Stimulated activated naive B cell treated with anti-CD40 and anti-IgM and Interleukin-4, amounts not matched to agents 10 μg/mL and 1 μg/mL and 100 μg/mL, for 72 hours (primary cell): ENCODE results near the gene ERBB4.

Source experiments
- ATAC-seq, 2 donors: fragments of 150-1000 bp; cut with Tn5 transposase; replicated peaks; 2 replicates each; pipeline ENCODE4 v1.10.0; 2021; ENCODE audit warnings: moderate library complexity in 1 of 2
- DNase-seq: peaks from one replicate; pipeline ENCODE4 v3.0.0; 2021
- H3K27ac Mint-ChIP-seq: one replicate; pipeline ENCODE4 v1.8.0; 2022; ENCODE audit warnings: mild to moderate bottlenecking, mixed read lengths
- H3K27me3 Mint-ChIP-seq, 2 donors: one replicate each; pipeline ENCODE4 v1.8.0; 2022; ENCODE audit warnings: mixed read lengths in 2 of 2
- H3K36me3 Mint-ChIP-seq, 2 donors: one replicate each; pipeline ENCODE4 v1.8.0; 2022; ENCODE audit warnings: mixed read lengths in 2 of 2, mild to moderate bottlenecking in 1 of 2
- H3K4me1 Mint-ChIP-seq, 2 donors: one replicate each; pipeline ENCODE4 v1.8.0; 2022; ENCODE audit warnings: mixed read lengths in 2 of 2, mild to moderate bottlenecking in 1 of 2
- H3K4me3 Mint-ChIP-seq, 2 donors: one replicate each; pipeline ENCODE4 v1.8.0; 2022; ENCODE audit warnings: mild to moderate bottlenecking in 2 of 2, mixed read lengths in 2 of 2, moderate library complexity in 1 of 2
- H3K9me3 Mint-ChIP-seq, 2 donors: one replicate each; pipeline ENCODE4 v1.8.0; 2022; ENCODE audit warnings: mixed read lengths in 2 of 2, mild to moderate bottlenecking in 1 of 2

The ERBB4 gene

GRCh38 chr2:212146416-212146815 is 392.2 kb downstream of the ERBB4 start:
- no peak overlapping the region for H3K4me3 Mint-ChIP-seq
- H3K27ac Mint-ChIP-seq = no peak overlapping the region
- no peaks in the 10 kb centered on the region for H3K4me1 Mint-ChIP-seq
- H3K36me3 Mint-ChIP-seq = no peaks in the 10 kb centered on the region
- no peaks in the 10 kb centered on the region for H3K27me3 Mint-ChIP-seq
- peaks cover 0 to 2% of the 10 kb centered on the region in 2 donors for H3K9me3 Mint-ChIP-seq
- no peak for ATAC-seq
- DNase-seq = no peak

- Mint-ChIP-seq H3K27ac (no peak overlapping the region), H3K9me3 (peaks cover 0 to 2% of the 10 kb centered on the region in 2 donors)
Observed at GRCh38 chr2:212145121-212145520, 393.5 kb downstream of the ERBB4 start.

DNA sequence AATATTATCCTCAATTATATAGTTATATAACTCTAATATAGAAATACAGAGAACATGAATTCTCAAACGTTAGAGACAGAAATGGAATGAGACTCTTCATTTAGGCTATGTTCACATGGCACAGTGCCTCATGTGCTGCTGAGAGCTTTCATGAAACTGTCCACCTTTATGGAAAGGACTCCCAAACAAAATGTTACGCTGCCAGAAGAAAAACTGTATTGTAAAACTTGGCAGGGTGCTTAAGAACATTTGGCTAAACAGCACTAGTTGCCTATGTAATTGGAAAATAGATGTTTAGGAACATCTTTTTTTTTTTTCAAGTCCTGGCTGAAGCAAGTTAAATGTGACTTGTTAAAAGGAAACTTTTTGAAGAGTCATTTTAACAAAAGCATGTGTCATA is 396.0 kb downstream of the ERBB4 start:
- Mint-ChIP-seq H3K27me3 (no peaks in the 10 kb centered on the region), H3K36me3 (no peaks in the 10 kb centered on the region), H3K4me1 (no peaks in the 10 kb centered on the region), H3K9me3 (peaks cover 0 to 2% of the 10 kb centered on the region in 2 donors), H3K4me3 (no peak overlapping the region), H3K27ac (no peak overlapping the region)
- no peak for ATAC-seq
- DNase-seq = no peak

More at GRCh38 chr2:212145121-212145520, 393.5 kb downstream of the ERBB4 start:
- H3K4me3 Mint-ChIP-seq = no peak overlapping the region
- no peak for DNase-seq
- H3K36me3 Mint-ChIP-seq = no peaks in the 10 kb centered on the region
- H3K4me1 Mint-ChIP-seq = no peaks in the 10 kb centered on the region
- H3K27me3 Mint-ChIP-seq = no peaks in the 10 kb centered on the region
- ATAC-seq = no peak

GRCh38 chr2:212141499-212141898 is 397.1 kb downstream of the ERBB4 start:
- H3K4me3 Mint-ChIP-seq = no peak overlapping the region
- ATAC-seq (no peak), DNase-seq (no peak)
- H3K9me3 Mint-ChIP-seq = peaks cover 0 to 2% of the 10 kb centered on the region in 2 donors
- no peaks in the 10 kb centered on the region for H3K27me3 Mint-ChIP-seq
- no peaks in the 10 kb centered on the region for H3K4me1 Mint-ChIP-seq
- H3K27ac Mint-ChIP-seq = no peak overlapping the region
- no peaks in the 10 kb centered on the region for H3K36me3 Mint-ChIP-seq

DNA sequence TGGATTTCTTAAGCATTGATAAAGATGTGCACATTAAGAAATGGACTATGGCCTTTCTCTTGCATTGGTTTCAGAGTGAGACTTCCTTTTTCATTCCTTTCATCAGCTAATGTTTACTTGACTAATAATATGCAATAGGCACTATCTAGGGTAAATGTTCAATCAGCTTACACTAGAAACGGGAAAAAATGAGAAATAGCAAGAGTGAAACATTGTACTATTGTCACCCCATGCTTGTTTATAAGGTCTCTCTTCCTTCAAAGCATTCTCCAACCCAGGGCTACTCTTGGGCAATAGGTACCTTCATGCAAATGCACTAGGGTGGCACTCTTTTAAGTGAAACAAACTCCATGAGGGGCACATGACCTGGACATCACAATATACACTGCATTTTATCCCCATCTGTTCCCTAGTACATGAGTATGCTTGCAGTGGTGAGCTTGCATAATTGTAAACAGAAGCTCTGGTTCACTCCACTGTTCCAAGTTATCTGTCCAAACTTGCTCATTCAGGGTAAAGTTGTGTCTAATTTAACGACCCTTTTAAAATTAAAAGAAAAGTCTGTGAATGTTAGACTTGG is 402.3 kb downstream of the ERBB4 start:
- Mint-ChIP-seq H3K27me3 (no peaks in the 10 kb centered on the region), H3K4me3 (no peak overlapping the region)
- DNase-seq = no peak

GRCh38 chr2:212135739-212136138 is 402.9 kb downstream of the ERBB4 start:
- Mint-ChIP-seq H3K27ac (no peak overlapping the region), H3K4me1 (no peaks in the 10 kb centered on the region), H3K36me3 (no peaks in the 10 kb centered on the region), H3K4me3 (no peak overlapping the region), H3K27me3 (no peaks in the 10 kb centered on the region), H3K9me3 (no peaks in the 10 kb centered on the region)
- ATAC-seq = no peak
- DNase-seq = no peak

More for the DNA sequence above, 402.3 kb downstream of the ERBB4 start:
- no peaks in the 10 kb centered on the region for H3K9me3 Mint-ChIP-seq
- no peak overlapping the region for H3K27ac Mint-ChIP-seq
- H3K4me1 Mint-ChIP-seq = no peaks in the 10 kb centered on the region
- H3K36me3 Mint-ChIP-seq = no peaks in the 10 kb centered on the region
- ATAC-seq = no peak

DNA sequence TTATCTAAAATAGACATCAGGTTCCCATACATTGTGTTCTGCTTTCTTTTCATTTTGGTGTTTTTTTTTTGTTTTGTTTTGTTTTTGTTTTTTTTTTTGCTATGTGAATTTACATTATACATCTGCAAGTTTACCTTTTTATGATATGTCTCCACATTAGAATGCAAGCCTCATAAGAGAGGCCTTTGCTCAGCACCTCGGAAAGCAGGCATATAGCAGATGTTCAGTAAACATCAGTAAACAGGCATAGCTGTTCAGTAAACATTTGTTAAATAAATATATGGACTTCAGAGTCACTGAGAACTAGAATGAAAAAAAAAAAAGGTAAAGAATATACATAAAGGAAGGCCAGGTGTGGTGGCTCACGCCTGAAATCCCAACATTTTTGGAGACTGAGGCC is 405.3 kb downstream of the ERBB4 start:
- ATAC-seq (no peak), DNase-seq (no peak)
- Mint-ChIP-seq H3K36me3 (no peaks in the 10 kb centered on the region), H3K27me3 (no peaks in the 10 kb centered on the region), H3K4me3 (no peak overlapping the region), H3K27ac (no peak overlapping the region), H3K9me3 (no peaks in the 10 kb centered on the region), H3K4me1 (no peaks in the 10 kb centered on the region)

DNA sequence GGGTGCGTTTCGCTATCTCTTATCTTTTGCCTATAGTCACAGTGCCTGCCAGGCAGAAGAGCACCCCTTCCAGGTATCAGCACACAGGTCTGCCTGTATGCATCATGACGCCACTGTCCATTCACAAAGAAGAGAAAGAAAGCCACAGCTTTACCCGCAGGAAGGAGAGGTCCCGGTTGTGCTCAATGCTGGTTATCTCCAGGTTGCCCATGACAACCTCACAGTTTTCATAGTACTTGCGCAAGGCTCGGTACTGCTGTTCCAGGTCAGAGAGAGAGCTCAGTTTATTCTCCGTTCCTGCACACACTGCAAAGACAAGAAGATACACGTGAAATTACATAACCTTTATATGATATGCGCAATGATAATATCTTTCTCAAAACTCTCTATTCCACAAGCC is 414.0 kb downstream of the ERBB4 start:
- Mint-ChIP-seq H3K4me1 (no peaks in the 10 kb centered on the region), H3K9me3 (peaks cover 0 to 2% of the 10 kb centered on the region in 2 donors), H3K27ac (no peak overlapping the region), H3K36me3 (no peaks in the 10 kb centered on the region), H3K27me3 (no peaks in the 10 kb centered on the region), H3K4me3 (no peak overlapping the region)
- no peak for ATAC-seq
- DNase-seq = no peak

GRCh38 chr2:212119591-212119990 is 419.0 kb downstream of the ERBB4 start:
- no peak overlapping the region for H3K27ac Mint-ChIP-seq
- no peaks in the 10 kb centered on the region for H3K36me3 Mint-ChIP-seq
- H3K4me1 Mint-ChIP-seq = no peaks in the 10 kb centered on the region
- H3K9me3 Mint-ChIP-seq = no peaks in the 10 kb centered on the region
- H3K4me3 Mint-ChIP-seq = no peak overlapping the region
- H3K27me3 Mint-ChIP-seq = no peaks in the 10 kb centered on the region
- ATAC-seq = no peak
- DNase-seq = no peak

DNA sequence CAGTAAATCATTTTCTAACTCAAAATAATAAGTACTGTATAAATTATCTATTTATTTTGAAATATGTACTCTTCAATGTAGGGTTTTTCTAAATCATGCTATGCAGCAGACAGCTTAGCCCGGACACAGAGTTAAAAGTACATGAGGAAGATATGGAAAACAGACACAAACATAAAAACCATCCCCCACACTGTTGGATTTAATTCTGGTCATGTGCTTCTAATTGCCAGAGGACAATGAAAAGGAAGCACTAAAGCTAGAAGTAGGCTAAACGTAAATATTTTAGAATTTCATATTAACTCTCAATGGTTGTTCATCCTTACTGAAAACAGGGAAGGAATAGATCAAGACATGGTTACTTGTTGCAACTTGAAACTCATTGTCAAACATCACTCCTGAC is 420.7 kb downstream of the ERBB4 start:
- H3K36me3 Mint-ChIP-seq = no peaks in the 10 kb centered on the region
- H3K27ac Mint-ChIP-seq = no peak overlapping the region

DNA sequence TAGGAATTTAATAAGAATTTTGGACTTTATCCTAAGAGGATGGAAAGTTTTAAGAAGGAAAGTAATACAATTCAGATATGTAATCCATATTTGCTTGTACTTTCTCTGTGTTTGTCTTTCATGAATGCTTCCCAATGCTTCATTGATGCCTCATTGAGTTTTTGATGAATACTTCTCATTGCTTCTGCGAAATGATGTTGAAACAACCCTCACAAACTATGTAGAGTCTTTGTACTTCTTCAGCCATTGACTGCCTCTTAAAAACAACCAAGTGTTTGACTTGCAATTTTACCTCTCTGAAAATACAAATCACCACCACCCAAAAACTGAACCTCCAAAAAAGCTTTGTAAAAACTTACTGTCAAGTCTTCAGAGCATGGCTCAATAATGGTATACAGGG is 424.1 kb downstream of the ERBB4 start:
- no peak for DNase-seq
- H3K4me3 Mint-ChIP-seq = no peak overlapping the region
- no peak for ATAC-seq
- peaks cover 0 to 1% of the 10 kb centered on the region in 2 donors for H3K9me3 Mint-ChIP-seq
- no peaks in the 10 kb centered on the region for H3K36me3 Mint-ChIP-seq
- H3K27ac Mint-ChIP-seq = no peak overlapping the region
- H3K27me3 Mint-ChIP-seq = no peaks in the 10 kb centered on the region
- no peaks in the 10 kb centered on the region for H3K4me1 Mint-ChIP-seq

More for the DNA sequence above, 420.7 kb downstream of the ERBB4 start:
- H3K4me1 Mint-ChIP-seq = no peaks in the 10 kb centered on the region
- DNase-seq (no peak), ATAC-seq (no peak)
- no peaks in the 10 kb centered on the region for H3K27me3 Mint-ChIP-seq
- peaks cover 0 to under 1% of the 10 kb centered on the region in 2 donors for H3K9me3 Mint-ChIP-seq
- no peak overlapping the region for H3K4me3 Mint-ChIP-seq

DNA sequence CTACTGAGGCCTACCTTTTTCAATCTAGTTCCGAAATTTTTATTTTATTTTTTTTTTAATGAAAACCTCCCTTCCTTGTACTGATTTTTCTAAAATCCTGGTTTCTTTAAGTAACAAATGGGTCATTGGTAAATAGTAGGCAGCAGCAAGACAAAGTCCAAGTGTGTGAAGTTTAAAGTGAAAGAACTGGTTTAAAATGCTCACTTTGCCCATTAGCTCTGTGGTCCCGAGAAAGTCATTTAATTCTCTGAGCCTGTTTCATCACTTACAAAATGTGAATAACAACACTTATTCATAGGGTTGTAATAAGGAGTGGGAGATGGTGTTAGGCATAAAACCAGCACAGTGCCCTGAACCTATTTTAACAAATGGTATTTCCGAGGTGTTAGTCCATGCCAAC is 426.2 kb downstream of the ERBB4 start:
- ATAC-seq (no peak), DNase-seq (no peak)
- H3K27ac Mint-ChIP-seq = no peak overlapping the region
- H3K36me3 Mint-ChIP-seq = no peaks in the 10 kb centered on the region
- no peak overlapping the region for H3K4me3 Mint-ChIP-seq
- no peaks in the 10 kb centered on the region for H3K4me1 Mint-ChIP-seq
- peaks cover 2% of the 10 kb centered on the region in 2 donors for H3K9me3 Mint-ChIP-seq
- H3K27me3 Mint-ChIP-seq = no peaks in the 10 kb centered on the region

DNA sequence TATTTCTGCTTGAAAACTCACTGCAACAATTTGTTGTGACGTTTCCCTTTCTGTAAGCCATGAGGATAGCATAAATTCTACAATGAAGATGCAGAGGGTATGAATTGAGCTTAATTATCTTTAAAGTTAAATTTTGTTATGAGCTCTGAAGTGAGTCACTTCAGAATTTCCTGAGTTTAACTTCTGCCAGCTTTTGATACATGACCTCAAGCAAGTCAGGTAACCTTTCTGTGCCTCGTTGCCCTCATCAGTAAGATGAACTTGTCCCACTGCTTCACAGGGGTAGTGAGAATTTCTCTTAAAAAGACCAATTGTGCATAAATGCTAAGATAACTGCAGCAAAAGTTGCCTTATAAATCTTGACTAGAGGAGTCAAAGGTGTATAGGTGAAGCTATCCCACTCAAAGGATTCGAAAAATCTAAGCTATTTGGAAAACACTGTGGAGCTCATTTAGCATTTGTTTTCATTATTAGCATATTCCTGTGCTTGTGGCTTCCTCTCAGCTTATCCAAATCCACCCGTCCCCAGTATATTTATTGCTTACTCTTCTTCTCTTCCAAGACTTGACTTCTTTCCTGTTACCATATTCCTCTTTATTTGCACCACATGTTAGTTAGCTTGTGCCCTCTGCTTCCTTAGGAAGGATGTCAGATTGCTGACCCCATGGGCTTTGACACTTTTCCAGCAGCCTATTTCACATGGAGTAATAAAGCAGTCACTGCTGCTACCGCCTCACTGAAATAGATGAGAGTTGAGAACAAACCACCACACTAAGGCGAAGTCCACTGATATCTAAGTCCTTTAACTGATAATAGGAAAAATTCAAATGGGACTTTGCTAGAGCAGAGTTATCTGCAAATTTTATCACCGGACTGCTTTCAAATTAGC is 428.6 kb downstream of the ERBB4 start:
- no peak for DNase-seq
- no peak for ATAC-seq
- H3K27me3 Mint-ChIP-seq = no peaks in the 10 kb centered on the region
- H3K9me3 Mint-ChIP-seq = peaks cover 3 to 14% of the 10 kb centered on the region in 2 donors
- no peaks in the 10 kb centered on the region for H3K4me1 Mint-ChIP-seq
- H3K36me3 Mint-ChIP-seq = no peaks in the 10 kb centered on the region
- H3K4me3 Mint-ChIP-seq = no peak overlapping the region
- H3K27ac Mint-ChIP-seq = no peak overlapping the region

DNA sequence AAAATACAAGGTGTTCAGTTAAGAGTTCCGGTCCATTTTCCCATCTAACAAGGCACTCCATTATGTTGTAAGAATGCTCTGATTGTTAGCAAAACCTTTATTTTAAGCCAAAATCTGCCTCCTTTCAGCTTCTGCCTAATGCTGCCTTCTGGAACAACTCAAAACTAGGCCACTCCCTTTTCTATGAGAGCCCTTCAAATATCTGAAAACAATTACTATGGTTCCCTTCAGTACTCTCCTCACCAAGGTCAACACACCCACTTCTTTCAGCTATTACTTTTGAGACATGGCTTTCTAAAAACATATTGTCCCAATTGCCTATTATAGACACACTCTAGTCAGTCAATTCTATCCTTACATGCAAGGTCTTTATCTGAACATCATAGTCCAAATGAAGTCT is 429.4 kb downstream of the ERBB4 start:
- DNase-seq = no peak
- no peaks in the 10 kb centered on the region for H3K27me3 Mint-ChIP-seq
- H3K27ac Mint-ChIP-seq = no peak overlapping the region
- ATAC-seq = no peak
- no peaks in the 10 kb centered on the region for H3K4me1 Mint-ChIP-seq
- no peaks in the 10 kb centered on the region for H3K36me3 Mint-ChIP-seq
- H3K9me3 Mint-ChIP-seq = peaks cover 3 to 14% of the 10 kb centered on the region in 2 donors
- no peak overlapping the region for H3K4me3 Mint-ChIP-seq

- Mint-ChIP-seq H3K9me3 (peaks cover 3 to 14% of the 10 kb centered on the region in 2 donors), H3K27ac (no peak overlapping the region), H3K4me1 (no peaks in the 10 kb centered on the region), H3K4me3 (no peak overlapping the region), H3K27me3 (no peaks in the 10 kb centered on the region), H3K36me3 (no peaks in the 10 kb centered on the region)
- DNase-seq (no peak), ATAC-seq (no peak)
Observed at GRCh38 chr2:212107989-212108388, 430.6 kb downstream of the ERBB4 start.
